SK-N-SH (cell line): ENCODE data around the gene ZBED3.

Source experiments
- CHD2 ChIP-seq: fragments of 150-350 bp; IDR thresholded peaks from 2 replicates; pipeline ENCODE4 v1.6.1; 2018; ENCODE audit warnings: low read length; ENCODE audit not compliant: partially characterized antibody
- CTCF ChIP-seq: fragments of 200-600 bp; sonication (generic); IDR thresholded peaks from 2 replicates; pipeline ENCODE4 v1.6.1; 2017; ENCODE audit warnings: antibody characterized with exemption, mild to moderate bottlenecking, moderate library complexity
- EZH2phosphoT487 ChIP-seq: fragments of 200-600 bp; sonication (generic); IDR thresholded peaks from 2 replicates; pipeline ENCODE4 v1.6.1; 2017; ENCODE audit warnings: low read depth, mixed run types, mild to moderate bottlenecking, antibody characterized with exemption, moderate library complexity, borderline replicate concordance
- FOXJ3 ChIP-seq: sonication (generic); formaldehyde crosslinking; IDR thresholded peaks from 2 replicates; pipeline ENCODE4 v1.5.1; 2020; ENCODE audit warnings: mild to moderate bottlenecking, missing genetic modification reagents
- NRF1 ChIP-seq: IDR thresholded peaks from 2 replicates; pipeline ENCODE4 v1.6.1; 2012; ENCODE audit warnings: low read depth, mild to moderate bottlenecking, low read length
- RAD21 ChIP-seq: IDR thresholded peaks from 2 replicates; pipeline ENCODE4 v1.6.1; 2012; ENCODE audit warnings: mild to moderate bottlenecking, low read length
- SIN3A ChIP-seq: IDR thresholded peaks from 2 replicates; pipeline ENCODE4 v1.6.1; 2012; ENCODE audit warnings: low read depth, mild to moderate bottlenecking, low read length, moderate library complexity, borderline replicate concordance
- SMC3 ChIP-seq: IDR thresholded peaks from 2 replicates; pipeline ENCODE4 v1.6.1; 2012; ENCODE audit warnings: low read depth, low read length, improper control_type of control experiment
- TAF1 ChIP-seq: IDR thresholded peaks from 2 replicates; pipeline ENCODE4 v1.6.1; 2012; ENCODE audit warnings: low read depth, mild to moderate bottlenecking, low read length, moderate library complexity, borderline replicate concordance
- YY1 ChIP-seq: IDR thresholded peaks from 2 replicates; pipeline ENCODE4 v1.4.0; 2012; ENCODE audit warnings: low read depth, mild to moderate bottlenecking

GRCh38 chr5:77064040-77064439 is 23.0 kb downstream of the ZBED3 start:
- TF ChIP-seq EZH2phosphoT487 (no peak), CHD2 (no peak), CTCF (no peak), SIN3A (no peak), FOXJ3 (CRISPR knock-in tag) (no peak), RAD21 (no peak), SMC3 (no peak), TAF1 (no peak), NRF1 (no peak), YY1 (no peak)
